K562 (cell line): Measurements from ENCODE around the gene DUS3L. TPM values are rescaled to one million over a fixed set of nuclear protein-coding genes. Genes with fewer than 3 reads are reported as not detected.

Experiments
- ATAC-seq: fragments of 200-7000 bp; cut with Tn5 transposase; 3 replicates; pipeline ENCODE4 v1.9.1; 2020; ENCODE audit warnings: moderate library complexity
- BruUV-seq: library from RNA; stranded (reverse); fragments of 400-500 nt; replicated peaks from 2 replicates; lab custom pipeline; 2021; lab: Mats Ljungman, UMichigan
- CTCF ChIA-PET: fragments of 300-600 bp; formaldehyde crosslinking; extraction: SDS; loops from one replicate; lab custom pipeline; 2021; ENCODE audit warnings: low intra/inter-chr PET ratio; lab: Yijun Ruan, JAX
- POLR2A ChIA-PET: fragments of 300-600, 350-650 bp; sonication (Branson Sonifier 250); formaldehyde crosslinking; extraction: SDS; loops from one replicate; lab custom pipeline; 2021; ENCODE audit warnings: antibody characterized with exemption, inconsistent platforms; lab: Yijun Ruan, JAX
- DNase-seq, 4 experiments: peaks; one replicate each; pipeline versions ENCODE4 v3.0.0 to v3.0.0-alpha.2; 2011 to 2018; ENCODE audit warnings: low spot score in 3 of 4, mixed read lengths in 3 of 4; ENCODE audit errors: extremely low read depth in 1 of 4
- FAIRE-seq: peaks from 2 replicates; lab custom pipeline; 2011; peaks lifted over from hg19 to GRCh38; lab: Jason Lieb, UNC
- H2AFZ ChIP-seq: 2 replicates; pipeline ENCODE4 v1.6.0; 2011; ENCODE audit warnings: low read depth, low read length, control low read depth, inconsistent platforms
- H3K27ac ChIP-seq: fragments of 200-600 bp; 3 replicates; pipeline ENCODE4 v1.8.0; 2011; ENCODE audit warnings: low read depth, mild to moderate bottlenecking, control low read depth, inconsistent platforms, low read length, moderate library complexity, mixed read lengths; ENCODE audit errors: extremely low read depth
- H3K27me3 ChIP-seq, 2 experiments: fragments of 300-600 bp in 1 of 2; 2 replicates in 1 of 2; 3 replicates in 1 of 2; pipeline versions ENCODE4 v1.6.0 to v1.8.0; 2011; ENCODE audit warnings: inconsistent platforms in 2 of 2, low read length in 2 of 2, mild to moderate bottlenecking in 1 of 2, mixed read lengths in 1 of 2, moderate library complexity in 1 of 2; ENCODE audit not compliant: control insufficient read depth in 2 of 2, insufficient read depth in 2 of 2
- H3K36me3 ChIP-seq: fragments of 300-600 bp; 3 replicates; pipeline ENCODE4 v1.8.0; 2011; ENCODE audit warnings: mild to moderate bottlenecking, low read length, inconsistent platforms; ENCODE audit not compliant: control insufficient read depth, insufficient read depth
- H3K4me1 ChIP-seq, 2 experiments: fragments of 200-600 bp in 1 of 2; replicated peaks in 1 of 2; 2 replicates in 1 of 2; 3 replicates in 1 of 2; pipeline versions ENCODE4 v1.5.1 to v1.8.0; 2011; ENCODE audit warnings: inconsistent platforms in 2 of 2, low read length in 2 of 2, mild to moderate bottlenecking in 1 of 2, mixed read lengths in 1 of 2, moderate library complexity in 1 of 2; ENCODE audit not compliant: control insufficient read depth in 2 of 2, insufficient read depth in 2 of 2
- H3K4me2 ChIP-seq: 2 replicates; pipeline ENCODE4 v1.6.1; 2011; ENCODE audit warnings: low read length, control low read depth, inconsistent platforms, mixed read lengths; ENCODE audit not compliant: insufficient read depth
- H3K4me3 ChIP-seq: fragments of 200-600 bp; sonication (generic), shearing (Covaris generic); 2 replicates; pipeline ENCODE4 v1.5.1; 2016; ENCODE audit warnings: control low read depth, inconsistent platforms
- H3K79me2 ChIP-seq: fragments of 200-600 bp; 3 replicates; pipeline ENCODE4 v1.8.0; 2011; ENCODE audit warnings: low read length, inconsistent platforms; ENCODE audit not compliant: control insufficient read depth, insufficient read depth
- H3K9ac ChIP-seq, 2 experiments: 2 replicates each; pipeline versions ENCODE4 v1.6.0 to v1.6.1; 2011; ENCODE audit warnings: low read depth in 2 of 2, low read length in 2 of 2, control low read depth in 1 of 2, inconsistent platforms in 1 of 2, mild to moderate bottlenecking in 1 of 2, mixed read lengths in 1 of 2; ENCODE audit not compliant: insufficient read depth in 1 of 2
- H3K9me1 ChIP-seq: one replicate; pipeline ENCODE4 v1.6.0; 2011; ENCODE audit warnings: inconsistent platforms, mild to moderate bottlenecking, low read length, moderate library complexity; ENCODE audit not compliant: control insufficient read depth, insufficient read depth
- H3K9me3 ChIP-seq: replicated peaks from 2 replicates; pipeline ENCODE4 v1.5.1; 2011; ENCODE audit warnings: low read depth, low read length, inconsistent platforms; ENCODE audit not compliant: control insufficient read depth, insufficient read depth
- H4K20me1 ChIP-seq: replicated peaks from 2 replicates; pipeline ENCODE4 v1.6.1; 2011; ENCODE audit warnings: low read length, inconsistent platforms, mixed read lengths; ENCODE audit not compliant: control insufficient read depth, insufficient read depth
- BCOR ChIP-seq: fragments of 450-650 bp; IDR thresholded peaks from 2 replicates; pipeline ENCODE4 v1.6.1; 2016
- CBX8 ChIP-seq: fragments of 200-600 bp; sonication (generic); IDR thresholded peaks from 2 replicates; pipeline ENCODE4 v1.6.1; 2012; ENCODE audit warnings: borderline replicate concordance, mixed run types, low read depth, mild to moderate bottlenecking, moderate library complexity, mixed read lengths, low read length, control low read depth, inconsistent platforms; ENCODE audit not compliant: poor library complexity, severe bottlenecking; ENCODE audit errors: extremely low read depth
- CHCHD3 ChIP-seq: fragments of 250-450 bp; sonication (Bioruptor Pico); IDR thresholded peaks from 2 replicates; pipeline ENCODE4 v2.1.2; 2022; ENCODE audit warnings: mild to moderate bottlenecking
- FOXO4 ChIP-seq: fragments of 450-650 bp; formaldehyde crosslinking; IDR thresholded peaks from 2 replicates; pipeline ENCODE4 v1.4.0; 2020; ENCODE audit warnings: mild to moderate bottlenecking, moderate library complexity
- HLTF ChIP-seq: fragments of 450-650 bp; IDR thresholded peaks from 2 replicates; pipeline ENCODE4 v1.6.1; 2016
- KDM5B ChIP-seq: fragments of 200-600 bp; sonication (generic); IDR thresholded peaks from 2 replicates; pipeline ENCODE4 v1.6.1; 2012; ENCODE audit warnings: low read depth, mild to moderate bottlenecking, moderate library complexity, low read length, control low read depth, inconsistent platforms; ENCODE audit not compliant: insufficient replicate concordance
- KHSRP ChIP-seq: fragments of 450-650 bp; IDR thresholded peaks from 2 replicates; pipeline ENCODE4 v1.6.1; 2017
- LARP7 ChIP-seq: fragments of 450-650 bp; IDR thresholded peaks from 2 replicates; pipeline ENCODE4 v1.6.1; 2016
- NR2F6 ChIP-seq: fragments of 450-650 bp; formaldehyde crosslinking; IDR thresholded peaks from 2 replicates; pipeline ENCODE4 v1.4.0; 2020; ENCODE audit warnings: mild to moderate bottlenecking
- RBM39 ChIP-seq: fragments of 200-400 bp; formaldehyde crosslinking; optimal IDR thresholded peaks from 2 replicates; pipeline ENCODE3; 2018; ENCODE audit warnings: low read depth, low read length
- TAF1 ChIP-seq: IDR thresholded peaks from 2 replicates; pipeline ENCODE4 v1.6.1; 2011; ENCODE audit warnings: mild to moderate bottlenecking, low read length, moderate library complexity; ENCODE audit not compliant: insufficient read depth, control insufficient read depth, severe bottlenecking; ENCODE audit errors: extremely low read depth
- ZC3H8 ChIP-seq: fragments of 450-650 bp; IDR thresholded peaks from 2 replicates; pipeline ENCODE4 v1.6.1; 2017
- ZFP30 ChIP-seq: fragments of 250-450 bp; sonication (Bioruptor Pico); IDR thresholded peaks from 2 replicates; pipeline ENCODE4 v1.8.0; 2022; ENCODE audit warnings: moderate library complexity, mild to moderate bottlenecking, inconsistent platforms, borderline replicate concordance
- ZNF184 ChIP-seq: sonication (generic); formaldehyde crosslinking; IDR thresholded peaks from 2 replicates; pipeline ENCODE4 v1.5.0; 2020; ENCODE audit warnings: missing genetic modification reagents
- ZNF354B ChIP-seq: fragments of 250-450 bp; sonication (Bioruptor Pico); IDR thresholded peaks from 2 replicates; pipeline ENCODE4 v1.4.0; 2020
- WGBS: fragments of 100-300 bp; shearing (Covaris generic); methylation state at CpG from one replicate; pipeline ENCODE4 v1.1.6; 2016; ENCODE audit warnings: low coverage, mixed read lengths; ENCODE audit not compliant: insufficient coverage; ENCODE audit errors: missing lambda C conversion rate; 5-methylcytosine and 5-hydroxymethylcytosine counted together
- in situ Hi-C: fragments of 300-500 bp; cut with MboI; formaldehyde crosslinking; loops from 4 replicates; pipeline ENCODE4 v1.15.0; 2018; ENCODE audit warnings: inconsistent platforms, mixed read lengths
- intact Hi-C: fragments of 100-400 bp; cut with micrococcal nuclease; formaldehyde crosslinking; loops from 2 replicates; pipeline ENCODE4 v1.14.2; 2022
- polyA plus RNA-seq, 8 experiments: library from polyadenylated mRNA; depleted of rRNA in 4 of 8; stranded (reverse) in 5 of 8; unstranded in 3 of 8; fragments of >200 nt; fragmentation: Nextera tagmentation in 2 of 8; fragmentation: Illumina TruSeq in 1 of 8; extraction: Ambion mirVana in 2 of 8; extraction: Trizol in 1 of 8; gene quantifications; 2 replicates each; pipeline versions ENCODE4 v1.2.1 to v1.2.3, GENCODE V29; 2011 to 2014; ENCODE audit warnings: inconsistent platforms in 1 of 8, missing spikeins in 1 of 8
- total RNA-seq, 7 experiments: library from RNA; depleted of rRNA in 6 of 7; stranded (reverse); fragments of >200 nt in 6 of 7; fragmentation: Illumina TruSeq in 2 of 7; extraction: Trizol in 2 of 7; gene quantifications; 2 replicates each; pipeline versions ENCODE4 v1.2.1 to v1.2.3, GENCODE V29; 2011 to 2021; ENCODE audit warnings: low replicate concordance in 1 of 7
- TF ChIP-seq, protein P1 (sequence below): fragments of 450-650 bp; formaldehyde crosslinking; IDR thresholded peaks from 2 replicates; pipeline ENCODE4 v1.4.0; 2020; ENCODE audit warnings: mild to moderate bottlenecking, moderate library complexity
- TF ChIP-seq, protein P2 (sequence below): IDR thresholded peaks from 2 replicates; pipeline ENCODE4 v1.6.1; 2016; ENCODE audit warnings: missing genetic modification characterization, missing compliant biosample characterization

DUS3L gene
- total and polyA plus RNA-seq, 9 of the 15 experiments (the other 6 are each of a cell fraction or from before 2014, with no cell fraction given): 1.7 to 102 (median 77.5) TPM

GRCh38 chr19:5789886-5790558 is 941 bp downstream of the DUS3L start:
- Histone ChIP-seq H3K36me3 (peaks cover 52% of the 10 kb centered on the region), H4K20me1 (0 out of 2 replicates have a peak, but pooled peaks cover 10% of the 10 kb centered on the region), H3K27ac (peak overlapping the region; percentile 100), H3K4me2 (peak overlapping the region; percentile 98), H3K4me3 (peak overlapping the region; percentile 65), H3K9me1 (no peaks in the 10 kb centered on the region), H3K27me3 (no peaks in the 10 kb centered on the region), H3K9ac (peak overlapping the region; percentile 99), H2AFZ (peak overlapping the region; percentile 67; the same call in 1 of the 2 replicates), H3K9me3 (no peaks in the 10 kb centered on the region), H3K4me1 (peaks cover 4 to 46% of the 10 kb centered on the region in 2 experiments; a peak in 3 of 5 replicates), H3K79me2 (peaks cover 21% of the 10 kb centered on the region)
- in situ Hi-C loops (no loop called here), intact Hi-C loops (loop anchor here (2.0 kb wide), 2 partner anchors 71 to 99 kb away; partner anchors contain the start of gene RPL36)
- ATAC-seq (no peak), FAIRE-seq (no peak), DNase-seq (no peak)
- POLR2A ChIA-PET: interaction anchor here (0.6 to 2.1 kb wide), 15 partner anchors 9 to 1022 kb away, joined by 3 to 17 read pairs (median 4); partner anchors contain the start of genes CATSPERD, LONP1, NDUFA11 and RPL36
- CTCF ChIA-PET: interaction anchor here (0.6 kb wide), 1 partner anchor 1671 kb away, joined by 3 read pairs; no protein-coding TSS in a partner anchor
- WGBS: 50% methylated on average over 25 of the region's 26 CpGs
- no TSS peak for BruUV-seq
- no peak for TF ChIP-seq KHSRP
- TF ChIP-seq ZFP30 (CRISPR knock-in tag): no peak
- TF ChIP-seq TAF1: no peak
- no peak for TF ChIP-seq CHCHD3 (CRISPR knock-in tag)
- TF ChIP-seq, protein P1, sequence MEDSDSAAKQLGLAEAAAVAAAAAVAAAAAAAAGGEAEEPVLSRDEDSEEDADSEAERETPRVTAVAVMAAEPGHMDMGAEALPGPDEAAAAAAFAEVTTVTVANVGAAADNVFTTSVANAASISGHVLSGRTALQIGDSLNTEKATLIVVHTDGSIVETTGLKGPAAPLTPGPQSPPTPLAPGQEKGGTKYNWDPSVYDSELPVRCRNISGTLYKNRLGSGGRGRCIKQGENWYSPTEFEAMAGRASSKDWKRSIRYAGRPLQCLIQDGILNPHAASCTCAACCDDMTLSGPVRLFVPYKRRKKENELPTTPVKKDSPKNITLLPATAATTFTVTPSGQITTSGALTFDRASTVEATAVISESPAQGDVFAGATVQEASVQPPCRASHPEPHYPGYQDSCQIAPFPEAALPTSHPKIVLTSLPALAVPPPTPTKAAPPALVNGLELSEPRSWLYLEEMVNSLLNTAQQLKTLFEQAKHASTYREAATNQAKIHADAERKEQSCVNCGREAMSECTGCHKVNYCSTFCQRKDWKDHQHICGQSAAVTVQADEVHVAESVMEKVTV (CRISPR knock-in tag): no peak
- TF ChIP-seq RBM39: peak; percentile 82
- no peak for TF ChIP-seq FOXO4 (CRISPR knock-in tag)
- TF ChIP-seq ZC3H8: no peak
- no peak for TF ChIP-seq NR2F6 (CRISPR knock-in tag)
- TF ChIP-seq HLTF: no peak
- TF ChIP-seq ZNF184 (CRISPR knock-in tag): no peak
- TF ChIP-seq KDM5B: no peak
- TF ChIP-seq BCOR: peak; percentile 66
- TF ChIP-seq, protein P2, sequence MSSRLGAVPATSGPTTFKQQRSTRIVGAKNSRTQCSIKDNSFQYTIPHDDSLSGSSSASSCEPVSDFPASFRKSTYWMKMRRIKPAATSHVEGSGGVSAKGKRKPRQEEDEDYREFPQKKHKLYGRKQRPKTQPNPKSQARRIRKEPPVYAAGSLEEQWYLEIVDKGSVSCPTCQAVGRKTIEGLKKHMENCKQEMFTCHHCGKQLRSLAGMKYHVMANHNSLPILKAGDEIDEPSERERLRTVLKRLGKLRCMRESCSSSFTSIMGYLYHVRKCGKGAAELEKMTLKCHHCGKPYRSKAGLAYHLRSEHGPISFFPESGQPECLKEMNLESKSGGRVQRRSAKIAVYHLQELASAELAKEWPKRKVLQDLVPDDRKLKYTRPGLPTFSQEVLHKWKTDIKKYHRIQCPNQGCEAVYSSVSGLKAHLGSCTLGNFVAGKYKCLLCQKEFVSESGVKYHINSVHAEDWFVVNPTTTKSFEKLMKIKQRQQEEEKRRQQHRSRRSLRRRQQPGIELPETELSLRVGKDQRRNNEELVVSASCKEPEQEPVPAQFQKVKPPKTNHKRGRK: no peak
- TF ChIP-seq LARP7: no peak
- no peak for TF ChIP-seq CBX8
- TF ChIP-seq ZNF354B (CRISPR knock-in tag): no peak
